NCI-H146 treated with DMSO at 0.1 percent for 48 hours (cell line): ENCODE data around the gene SPDYE2B.
"Not testable (repeated sequence)": the region's sequence is repeated elsewhere in the genome, so short reads cannot be mapped to it uniquely, and the experiment has no call there.

Experiments
- DNase-seq: peaks from one replicate; lab custom pipeline; 2025; ENCODE audit not compliant: unreplicated experiment; lab: John Stamatoyannopoulos, UW

SPDYE2B gene

GRCh38 chr7:102642691-102643090, 7.4 kb upstream of the SPDYE2B start, which contains the start of gene UPK3BL1:
Gene UPK3BL1, minus strand, starts transcription at chr7:102642791. Its CDS starts 50 bp downstream, at chr7:102642741.
- not testable (repeated sequence) for DNase-seq

GRCh38 chr7:102643404-102643803, 6.7 kb upstream of the SPDYE2B start:
- DNase-seq, result not testable (repeated sequence)

- not testable (repeated sequence) for DNase-seq
These were observed 2.3 kb upstream of the SPDYE2B start for GRCh38 chr7:102647813-102648212.

- not testable (repeated sequence) for DNase-seq
These were observed 14.6 kb downstream of the SPDYE2B start for GRCh38 chr7:102664765-102665164.

GRCh38 chr7:102666850-102667249, 16.7 kb downstream of the SPDYE2B start:
- DNase-seq, result not testable (repeated sequence)

- DNase-seq, result not testable (repeated sequence)
These were observed 17.4 kb downstream of the SPDYE2B start for GRCh38 chr7:102667523-102667922.

GRCh38 chr7:102671166-102671955, 21.2 kb downstream of the SPDYE2B start, which contains the start of gene POLR2J2:
Gene POLR2J2, minus strand, starts transcription at chr7:102671663. Its CDS starts 62 bp downstream, at chr7:102671601.
- DNase-seq, result not testable (repeated sequence)

GRCh38 chr7:102671956-102672307, 21.8 kb downstream of the SPDYE2B start:
- not testable (repeated sequence) for DNase-seq

GRCh38 chr7:102673447-102674067, 23.4 kb downstream of the SPDYE2B start:
- not testable (repeated sequence) for DNase-seq

GRCh38 chr7:102675545-102675944, 25.4 kb downstream of the SPDYE2B start:
- not testable (repeated sequence) for DNase-seq

- DNase-seq, result not testable (repeated sequence)
These were observed 30.7 kb downstream of the SPDYE2B start for GRCh38 chr7:102680780-102681179.

GRCh38 chr7:102682560-102682959, 32.4 kb downstream of the SPDYE2B start:
- not testable (repeated sequence) for DNase-seq

- DNase-seq, result not testable (repeated sequence)
These were observed 38.3 kb downstream of the SPDYE2B start for GRCh38 chr7:102688299-102689036.

- DNase-seq, result not testable (repeated sequence)
These were observed 39.5 kb downstream of the SPDYE2B start for GRCh38 chr7:102689436-102690282.

- DNase-seq, result not testable (repeated sequence)
These were observed 40.5 kb downstream of the SPDYE2B start for GRCh38 chr7:102690602-102691001.

GRCh38 chr7:102694008-102694407, 43.9 kb downstream of the SPDYE2B start:
- not testable (repeated sequence) for DNase-seq

GRCh38 chr7:102695033-102695552, 45.0 kb downstream of the SPDYE2B start:
- DNase-seq, result not testable (repeated sequence)

GRCh38 chr7:102696009-102696408, 45.9 kb downstream of the SPDYE2B start:
- not testable (repeated sequence) for DNase-seq

- DNase-seq, result not testable (repeated sequence)
These were observed 47.8 kb downstream of the SPDYE2B start for GRCh38 chr7:102697642-102698512.
